Mucosa of stomach (tissue), 1 donor: Measurements from ENCODE around the gene UXT.
"Not testable (repeated sequence)": the region's sequence is repeated elsewhere in the genome, so short reads cannot be mapped to it uniquely, and the experiment has no call there.

Experiments used
- H3K27me3 ChIP-seq: one replicate; pipeline ENCODE4 v1.7.0; 2013; ENCODE audit warnings: mild to moderate bottlenecking, low read length; ENCODE audit not compliant: control insufficient read depth, insufficient read depth
- H3K36me3 ChIP-seq: one replicate; pipeline ENCODE4 v1.7.0; 2013; ENCODE audit warnings: low read length; ENCODE audit not compliant: control insufficient read depth, insufficient read depth
- H3K4me1 ChIP-seq: one replicate; pipeline ENCODE4 v1.7.0; 2013; ENCODE audit warnings: mild to moderate bottlenecking, low read length; ENCODE audit not compliant: control insufficient read depth, insufficient read depth
- H3K4me3 ChIP-seq: one replicate; pipeline ENCODE4 v1.7.0; 2013; ENCODE audit warnings: low read length
- H3K9ac ChIP-seq: one replicate; pipeline ENCODE4 v1.7.0; 2013; ENCODE audit warnings: mild to moderate bottlenecking, low read length, moderate library complexity
- H3K9me3 ChIP-seq: one replicate; pipeline ENCODE4 v1.7.0; 2013; ENCODE audit warnings: mild to moderate bottlenecking, low read length, moderate library complexity; ENCODE audit not compliant: control insufficient read depth
- donor health status: Pancreatic carcinoma.

UXT gene

GRCh38 chrX:47608130-47608810, 50.7 kb downstream of the UXT start:
- Histone ChIP-seq H3K36me3 (no peaks in the 10 kb centered on the region), H3K9ac (no peak overlapping the region), H3K4me3 (no peak overlapping the region), H3K4me1 (no peaks in the 10 kb centered on the region), H3K27me3 (no peaks in the 10 kb centered on the region), H3K9me3 (no peaks in the 10 kb centered on the region)

- H3K9me3 ChIP-seq, result no peaks in the 10 kb centered on the region
- no peaks in the 10 kb centered on the region for H3K36me3 ChIP-seq
- no peaks in the 10 kb centered on the region for H3K4me1 ChIP-seq
- H3K27me3 ChIP-seq, result no peaks in the 10 kb centered on the region
- H3K4me3 ChIP-seq, result no peak overlapping the region
- H3K9ac ChIP-seq, result no peak overlapping the region
These were observed 51.9 kb downstream of the UXT start for GRCh38 chrX:47607091-47607490.

- Histone ChIP-seq H3K9me3 (no peaks in the 10 kb centered on the region), H3K9ac (no peak overlapping the region), H3K4me1 (no peaks in the 10 kb centered on the region), H3K27me3 (no peaks in the 10 kb centered on the region), H3K36me3 (no peaks in the 10 kb centered on the region), H3K4me3 (no peak overlapping the region)
These were observed 54.0 kb downstream of the UXT start for GRCh38 chrX:47605024-47605423.

GRCh38 chrX:47603125-47603524, 55.9 kb downstream of the UXT start:
- H3K9ac ChIP-seq, H3K36me3 ChIP-seq, H3K4me3 ChIP-seq, H3K4me1 ChIP-seq, H3K27me3 ChIP-seq, H3K9me3 ChIP-seq: not testable (repeated sequence)
